Stimulated activated CD4-positive, alpha-beta T cell treated with anti-CD3 and anti-CD28 coated beads, Interleukin-1b, Interleukin-23, amount 100 ng/mL, for 1 hour (primary cell): ENCODE results near the gene PGA4.
"Not testable (repeated sequence)": the region's sequence is repeated elsewhere in the genome, so short reads cannot be mapped to it uniquely, and the experiment has no call there.

Source experiments
- DNase-seq, 2 donors: peaks; one replicate each; pipeline ENCODE4 v3.0.0-alpha.2; 2020; ENCODE audit warnings: low read depth in 2 of 2

Gene PGA4

DNA sequence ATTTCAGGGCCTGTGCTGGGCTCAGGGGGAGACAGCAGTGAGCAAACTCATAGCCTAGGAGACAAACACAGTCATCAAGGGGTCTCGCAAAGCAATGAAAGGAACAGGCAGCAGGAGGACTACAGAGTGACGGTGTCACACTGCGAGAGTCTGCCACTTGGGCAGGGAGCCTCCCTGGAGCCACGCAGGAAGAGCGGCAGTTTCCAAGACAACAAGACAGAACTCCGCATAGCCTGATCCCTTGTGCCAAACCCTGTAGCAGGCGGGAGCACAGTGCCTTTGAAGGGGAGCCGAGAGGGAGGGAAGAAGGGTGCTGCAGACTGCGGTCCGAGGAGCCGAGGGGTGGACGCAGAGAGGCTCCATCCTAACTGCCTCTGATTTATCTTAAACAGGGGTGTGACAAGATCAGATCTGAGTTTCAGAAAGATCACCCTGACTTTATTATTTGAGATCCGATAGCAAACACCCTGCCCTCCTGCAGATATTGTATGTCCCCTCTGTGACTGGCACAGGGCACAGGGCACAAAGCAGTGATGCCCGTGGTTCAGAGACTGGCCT is 17.6 kb upstream of the PGA4 start:
- not testable (repeated sequence) for DNase-seq

DNA sequence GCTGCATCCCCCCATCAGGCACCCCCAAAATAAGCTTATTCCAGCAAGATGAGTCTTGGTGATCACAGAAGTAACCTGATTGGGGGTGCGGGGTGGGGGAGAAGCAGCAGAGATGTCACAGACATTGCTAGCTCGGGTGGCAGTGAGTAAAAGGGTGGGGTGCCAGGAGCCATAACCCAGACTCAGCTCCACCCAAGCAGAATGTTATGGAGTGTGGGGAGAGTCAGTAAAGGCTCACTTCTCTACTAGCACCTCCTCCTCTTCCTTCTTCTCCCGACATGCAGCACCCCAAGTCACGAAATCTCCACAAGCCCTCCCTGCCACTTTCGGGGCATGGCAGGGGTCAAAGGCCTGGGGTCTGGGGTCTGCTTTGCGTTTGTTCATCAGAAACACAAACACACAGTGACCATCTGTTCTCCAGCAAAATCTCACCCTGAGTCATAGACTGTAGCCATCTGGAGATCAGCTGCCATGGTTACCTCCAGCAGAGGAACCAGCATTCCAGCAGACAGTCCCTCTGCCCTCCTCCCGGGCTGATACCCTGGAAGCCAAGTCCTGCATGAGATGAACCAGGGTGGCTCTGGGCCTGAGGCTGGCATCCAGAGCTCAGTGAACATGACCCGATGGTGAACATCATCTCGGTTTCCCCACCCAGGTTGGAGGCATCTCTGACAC is 14.4 kb upstream of the PGA4 start:
- DNase-seq = not testable (repeated sequence)

DNA sequence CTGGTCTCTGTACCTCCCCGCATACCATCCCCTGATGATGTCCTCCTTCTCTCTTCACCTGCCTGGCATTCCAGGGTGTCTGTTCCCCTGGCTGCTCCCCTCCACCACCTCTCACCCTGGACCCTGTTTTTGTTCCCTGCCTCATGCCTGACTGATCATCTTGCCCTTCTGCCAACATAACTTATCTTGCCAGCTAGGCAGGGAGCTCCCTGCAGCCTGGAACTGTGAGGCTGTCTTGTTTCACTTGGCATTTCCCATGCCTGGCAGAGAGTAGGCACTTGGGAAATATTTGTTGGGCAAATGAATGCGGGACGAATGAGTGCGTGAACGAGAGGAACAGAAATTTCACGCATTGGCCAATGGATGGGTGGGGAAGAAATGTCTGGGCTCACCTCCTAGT is 11.5 kb upstream of the PGA4 start:
- DNase-seq = not testable (repeated sequence)

DNA sequence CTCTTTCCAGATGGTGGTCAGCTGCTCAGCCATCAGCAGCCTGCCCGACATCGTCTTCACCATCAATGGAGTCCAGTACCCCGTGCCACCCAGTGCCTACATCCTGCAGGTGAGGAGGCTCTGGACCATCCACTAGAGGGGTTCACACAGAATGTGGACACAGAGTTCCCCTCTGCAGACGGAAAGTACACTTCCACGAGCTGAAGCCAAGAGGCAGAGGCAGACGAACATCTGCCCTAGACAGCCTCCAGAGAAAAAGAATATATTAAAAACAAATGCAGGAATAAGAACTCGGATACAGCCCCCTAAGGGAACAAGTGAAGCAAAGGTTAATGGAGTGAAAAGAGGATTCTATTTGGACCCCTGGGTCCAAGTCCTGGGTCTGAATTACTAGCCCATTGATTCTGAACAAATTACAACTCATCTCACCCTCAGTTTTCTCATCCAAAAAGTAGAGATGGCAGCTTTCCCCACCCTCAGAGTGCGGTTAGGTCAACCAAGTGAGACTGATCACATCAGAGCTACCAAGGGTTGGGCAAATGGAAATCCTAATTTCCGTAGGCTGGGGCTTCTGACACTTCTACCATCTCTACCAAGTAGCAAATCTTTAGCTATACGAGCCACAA is 10.7 kb upstream of the PGA4 start:
- DNase-seq = not testable (repeated sequence)

DNA sequence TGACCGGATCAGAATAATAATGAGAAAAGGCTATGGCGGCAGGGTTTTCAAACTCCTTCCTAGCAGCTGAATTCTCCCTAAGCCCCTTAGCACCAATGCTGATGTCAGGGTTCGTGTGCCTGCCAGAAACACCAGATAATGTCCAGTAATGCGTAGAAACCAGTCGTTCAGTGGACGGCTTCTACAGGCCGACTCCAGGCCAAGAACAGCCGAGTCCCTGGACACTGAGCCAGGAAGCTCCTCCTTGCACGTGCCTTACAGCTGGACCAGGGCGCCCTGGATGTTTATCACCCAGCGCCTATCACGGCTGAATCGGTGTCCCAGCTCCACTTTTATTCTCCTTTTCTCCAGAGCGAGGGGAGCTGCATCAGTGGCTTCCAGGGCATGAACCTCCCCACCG is 9.9 kb upstream of the PGA4 start:
- not testable (repeated sequence) for DNase-seq

DNA sequence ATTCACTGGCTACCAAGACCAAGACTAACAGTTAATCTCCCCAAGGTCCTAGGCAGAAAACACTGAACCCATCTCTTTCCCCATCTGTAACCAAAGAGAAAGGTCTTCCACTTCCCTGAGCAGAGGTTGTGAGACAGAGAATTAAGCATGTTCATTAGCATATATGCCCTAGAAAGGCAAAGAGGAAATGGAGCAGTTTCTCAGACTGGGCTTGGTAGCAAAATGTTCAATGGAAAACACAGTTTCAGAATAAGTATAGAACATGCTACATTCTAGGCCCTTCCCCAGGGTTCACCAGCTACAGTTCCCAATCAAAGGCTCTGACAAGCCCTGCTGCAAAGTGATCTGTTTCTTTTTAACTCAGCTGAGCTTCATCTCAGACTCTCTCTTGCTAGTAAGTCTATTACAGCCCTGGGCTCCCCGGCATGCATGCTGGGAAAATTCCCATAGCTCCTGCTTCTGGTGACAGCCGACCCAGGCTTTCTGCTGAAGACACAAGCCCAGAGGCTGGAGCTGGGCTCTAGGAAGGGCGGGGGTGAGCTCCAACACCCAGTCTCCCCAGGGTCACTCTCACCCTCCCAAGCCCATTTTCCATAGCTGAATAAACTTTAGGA is 8.3 kb upstream of the PGA4 start:
- DNase-seq = not testable (repeated sequence)

DNA sequence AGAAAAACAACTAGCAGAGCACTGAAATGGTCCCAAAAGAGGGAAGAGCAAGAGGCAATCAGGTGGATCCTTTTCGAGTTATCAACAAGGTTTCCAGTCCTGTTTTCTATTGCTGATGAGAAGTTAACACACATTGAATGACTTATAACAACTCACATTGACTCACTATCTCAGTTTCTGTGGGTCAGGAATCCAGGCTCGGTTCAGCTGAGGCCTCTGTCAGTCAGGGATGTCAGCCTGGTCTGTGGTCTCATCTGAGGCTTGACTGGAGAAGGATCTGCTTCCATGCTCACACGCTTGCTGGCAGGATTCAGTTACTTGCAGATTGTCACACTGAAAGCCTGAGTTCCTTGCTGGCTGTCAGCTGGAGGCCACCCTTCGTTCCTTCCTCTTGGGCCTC is 3.8 kb upstream of the PGA4 start:
- DNase-seq = not testable (repeated sequence)

DNA sequence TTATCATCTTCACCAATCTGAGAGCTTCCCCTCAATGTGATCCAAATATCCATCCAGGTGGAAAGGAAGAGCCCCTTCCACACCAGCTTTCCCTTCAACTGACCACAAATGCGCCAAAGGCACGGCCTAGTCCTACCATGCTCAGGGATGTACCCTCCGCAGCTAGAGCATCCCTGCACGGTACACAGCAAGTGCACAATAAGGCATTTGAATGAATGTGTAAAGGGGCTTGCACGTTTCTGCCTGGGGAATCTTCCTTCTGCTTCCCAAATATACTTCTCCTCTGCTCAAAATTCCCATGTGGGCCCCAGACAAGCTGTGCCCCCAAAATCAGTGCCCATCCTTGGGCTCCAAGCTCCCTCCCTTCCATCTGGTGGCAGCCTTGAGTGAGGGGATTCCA is 3.1 kb upstream of the PGA4 start:
- not testable (repeated sequence) for DNase-seq

DNA sequence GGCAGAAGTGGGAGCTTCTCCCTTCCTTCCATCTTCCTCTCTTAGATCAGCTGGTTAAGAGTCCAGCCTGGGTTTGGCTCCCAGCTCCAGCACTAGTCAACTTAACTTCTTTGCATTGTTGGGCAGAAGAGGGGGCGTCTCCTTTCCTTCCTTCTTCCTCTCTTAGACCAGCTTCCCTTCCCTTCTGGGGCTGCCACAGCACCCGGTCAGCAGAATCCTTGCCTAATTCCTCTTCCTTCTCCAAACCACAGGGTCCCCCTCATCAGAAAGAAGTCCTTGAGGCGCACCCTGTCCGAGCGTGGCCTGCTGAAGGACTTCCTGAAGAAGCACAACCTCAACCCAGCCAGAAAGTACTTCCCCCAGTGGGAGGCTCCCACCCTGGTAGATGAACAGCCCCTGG is 545 bp downstream of the PGA4 start:
- not testable (repeated sequence) for DNase-seq

DNA sequence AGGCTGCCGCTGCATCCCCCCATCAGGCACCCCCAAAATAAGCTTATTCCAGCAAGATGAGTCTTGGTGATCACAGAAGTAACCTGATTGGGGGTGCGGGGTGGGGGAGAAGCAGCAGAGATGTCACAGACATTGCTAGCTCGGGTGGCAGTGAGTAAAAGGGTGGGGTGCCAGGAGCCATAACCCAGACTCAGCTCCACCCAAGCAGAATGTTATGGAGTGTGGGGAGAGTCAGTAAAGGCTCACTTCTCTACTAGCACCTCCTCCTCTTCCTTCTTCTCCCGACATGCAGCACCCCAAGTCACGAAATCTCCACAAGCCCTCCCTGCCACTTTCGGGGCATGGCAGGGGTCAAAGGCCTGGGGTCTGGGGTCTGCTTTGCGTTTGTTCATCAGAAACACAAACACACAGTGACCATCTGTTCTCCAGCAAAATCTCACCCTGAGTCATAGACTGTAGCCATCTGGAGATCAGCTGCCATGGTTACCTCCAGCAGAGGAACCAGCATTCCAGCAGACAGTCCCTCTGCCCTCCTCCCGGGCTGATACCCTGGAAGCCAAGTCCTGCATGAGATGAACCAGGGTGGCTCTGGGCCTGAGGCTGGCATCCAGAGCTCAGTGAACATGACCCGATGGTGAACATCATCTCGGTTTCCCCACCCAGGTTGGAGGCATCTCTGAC is 4.5 kb downstream of the PGA4 start:
- DNase-seq = not testable (repeated sequence)

DNA sequence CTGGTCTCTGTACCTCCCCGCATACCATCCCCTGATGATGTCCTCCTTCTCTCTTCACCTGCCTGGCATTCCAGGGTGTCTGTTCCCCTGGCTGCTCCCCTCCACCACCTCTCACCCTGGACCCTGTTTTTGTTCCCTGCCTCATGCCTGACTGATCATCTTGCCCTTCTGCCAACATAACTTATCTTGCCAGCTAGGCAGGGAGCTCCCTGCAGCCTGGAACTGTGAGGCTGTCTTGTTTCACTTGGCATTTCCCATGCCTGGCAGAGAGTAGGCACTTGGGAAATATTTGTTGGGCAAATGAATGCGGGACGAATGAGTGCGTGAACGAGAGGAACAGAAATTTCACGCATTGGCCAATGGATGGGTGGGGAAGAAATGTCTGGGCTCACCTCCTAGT is 7.3 kb downstream of the PGA4 start:
- not testable (repeated sequence) for DNase-seq

DNA sequence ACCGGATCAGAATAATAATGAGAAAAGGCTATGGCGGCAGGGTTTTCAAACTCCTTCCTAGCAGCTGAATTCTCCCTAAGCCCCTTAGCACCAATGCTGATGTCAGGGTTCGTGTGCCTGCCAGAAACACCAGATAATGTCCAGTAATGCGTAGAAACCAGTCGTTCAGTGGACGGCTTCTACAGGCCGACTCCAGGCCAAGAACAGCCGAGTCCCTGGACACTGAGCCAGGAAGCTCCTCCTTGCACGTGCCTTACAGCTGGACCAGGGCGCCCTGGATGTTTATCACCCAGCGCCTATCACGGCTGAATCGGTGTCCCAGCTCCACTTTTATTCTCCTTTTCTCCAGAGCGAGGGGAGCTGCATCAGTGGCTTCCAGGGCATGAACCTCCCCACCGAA is 8.9 kb downstream of the PGA4 start:
- DNase-seq = not testable (repeated sequence)

DNA sequence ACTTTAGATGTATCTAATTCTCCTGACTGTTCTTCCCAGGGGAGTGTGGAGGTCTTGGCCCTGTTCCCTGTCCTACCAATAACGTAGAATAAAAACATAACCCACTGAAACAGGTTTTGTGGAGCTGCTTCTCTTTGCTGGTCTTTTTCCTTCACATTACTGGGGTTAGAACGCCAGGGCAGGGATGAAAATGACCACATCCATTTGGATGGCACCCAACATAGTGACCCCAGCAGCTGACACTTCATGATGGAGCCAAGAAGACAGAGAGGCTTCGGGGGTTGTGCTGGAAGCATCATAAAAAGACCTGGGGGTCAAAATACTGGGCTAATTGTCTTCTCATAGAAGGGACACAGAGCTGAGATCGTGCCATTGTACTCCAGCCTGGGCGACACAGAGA is 9.4 kb downstream of the PGA4 start:
- not testable (repeated sequence) for DNase-seq

DNA sequence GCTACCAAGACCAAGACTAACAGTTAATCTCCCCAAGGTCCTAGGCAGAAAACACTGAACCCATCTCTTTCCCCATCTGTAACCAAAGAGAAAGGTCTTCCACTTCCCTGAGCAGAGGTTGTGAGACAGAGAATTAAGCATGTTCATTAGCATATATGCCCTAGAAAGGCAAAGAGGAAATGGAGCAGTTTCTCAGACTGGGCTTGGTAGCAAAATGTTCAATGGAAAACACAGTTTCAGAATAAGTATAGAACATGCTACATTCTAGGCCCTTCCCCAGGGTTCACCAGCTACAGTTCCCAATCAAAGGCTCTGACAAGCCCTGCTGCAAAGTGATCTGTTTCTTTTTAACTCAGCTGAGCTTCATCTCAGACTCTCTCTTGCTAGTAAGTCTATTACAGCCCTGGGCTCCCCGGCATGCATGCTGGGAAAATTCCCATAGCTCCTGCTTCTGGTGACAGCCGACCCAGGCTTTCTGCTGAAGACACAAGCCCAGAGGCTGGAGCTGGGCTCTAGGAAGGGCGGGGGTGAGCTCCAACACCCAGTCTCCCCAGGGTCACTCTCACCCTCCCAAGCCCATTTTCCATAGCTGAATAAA is 10.5 kb downstream of the PGA4 start:
- not testable (repeated sequence) for DNase-seq

DNA sequence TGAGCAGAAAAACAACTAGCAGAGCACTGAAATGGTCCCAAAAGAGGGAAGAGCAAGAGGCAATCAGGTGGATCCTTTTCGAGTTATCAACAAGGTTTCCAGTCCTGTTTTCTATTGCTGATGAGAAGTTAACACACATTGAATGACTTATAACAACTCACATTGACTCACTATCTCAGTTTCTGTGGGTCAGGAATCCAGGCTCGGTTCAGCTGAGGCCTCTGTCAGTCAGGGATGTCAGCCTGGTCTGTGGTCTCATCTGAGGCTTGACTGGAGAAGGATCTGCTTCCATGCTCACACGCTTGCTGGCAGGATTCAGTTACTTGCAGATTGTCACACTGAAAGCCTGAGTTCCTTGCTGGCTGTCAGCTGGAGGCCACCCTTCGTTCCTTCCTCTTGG is 15.0 kb downstream of the PGA4 start:
- DNase-seq = not testable (repeated sequence)

DNA sequence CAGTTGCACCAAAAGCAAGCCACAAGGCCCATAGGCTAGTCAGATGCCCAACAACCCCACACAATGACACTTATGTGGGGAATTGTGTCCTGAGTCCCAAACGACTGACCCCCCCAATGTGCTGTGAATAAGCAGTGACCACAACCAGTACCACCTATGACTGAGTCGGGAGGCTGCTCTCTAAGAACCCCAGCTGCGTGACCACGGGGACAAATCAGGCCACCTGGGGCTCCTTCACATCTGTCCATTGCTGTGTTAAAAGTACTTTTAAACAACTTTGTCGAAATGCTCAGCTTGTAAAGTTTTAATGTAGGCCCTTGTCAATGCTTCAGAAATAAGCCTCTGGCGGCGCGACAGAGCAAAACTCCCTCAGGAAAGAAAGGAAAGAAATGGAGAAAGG is 18.1 kb downstream of the PGA4 start:
- not testable (repeated sequence) for DNase-seq

DNA sequence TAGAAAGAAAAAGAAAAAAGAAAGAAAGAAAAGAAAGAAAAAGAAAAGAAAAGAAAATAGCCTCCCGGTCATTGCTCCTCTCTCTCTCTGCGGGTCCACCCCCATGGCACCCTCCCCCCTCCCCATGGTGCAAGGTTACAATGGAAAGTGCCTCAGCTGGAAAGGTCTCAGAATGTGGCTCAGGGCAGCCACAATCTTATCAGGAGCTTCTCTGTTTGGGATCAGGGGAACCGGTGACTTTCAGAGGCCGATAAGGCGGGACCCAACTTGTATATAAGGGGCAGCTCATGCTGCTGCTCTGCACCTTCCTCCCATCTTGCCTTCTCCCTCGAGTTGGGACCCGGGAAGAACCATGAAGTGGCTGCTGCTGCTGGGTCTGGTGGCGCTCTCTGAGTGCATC is 18.7 kb downstream of the PGA4 start, which contains the start of gene PGA5:
Gene PGA5, plus strand, starts transcription at position 301 of the 400 bp plus-strand sequence. Its CDS starts 52 bp downstream, at position 353.
- not testable (repeated sequence) for DNase-seq

DNA sequence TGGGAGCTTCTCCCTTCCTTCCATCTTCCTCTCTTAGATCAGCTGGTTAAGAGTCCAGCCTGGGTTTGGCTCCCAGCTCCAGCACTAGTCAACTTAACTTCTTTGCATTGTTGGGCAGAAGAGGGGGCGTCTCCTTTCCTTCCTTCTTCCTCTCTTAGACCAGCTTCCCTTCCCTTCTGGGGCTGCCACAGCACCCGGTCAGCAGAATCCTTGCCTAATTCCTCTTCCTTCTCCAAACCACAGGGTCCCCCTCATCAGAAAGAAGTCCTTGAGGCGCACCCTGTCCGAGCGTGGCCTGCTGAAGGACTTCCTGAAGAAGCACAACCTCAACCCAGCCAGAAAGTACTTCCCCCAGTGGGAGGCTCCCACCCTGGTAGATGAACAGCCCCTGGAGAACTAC is 19.4 kb downstream of the PGA4 start:
- DNase-seq = not testable (repeated sequence)

DNA sequence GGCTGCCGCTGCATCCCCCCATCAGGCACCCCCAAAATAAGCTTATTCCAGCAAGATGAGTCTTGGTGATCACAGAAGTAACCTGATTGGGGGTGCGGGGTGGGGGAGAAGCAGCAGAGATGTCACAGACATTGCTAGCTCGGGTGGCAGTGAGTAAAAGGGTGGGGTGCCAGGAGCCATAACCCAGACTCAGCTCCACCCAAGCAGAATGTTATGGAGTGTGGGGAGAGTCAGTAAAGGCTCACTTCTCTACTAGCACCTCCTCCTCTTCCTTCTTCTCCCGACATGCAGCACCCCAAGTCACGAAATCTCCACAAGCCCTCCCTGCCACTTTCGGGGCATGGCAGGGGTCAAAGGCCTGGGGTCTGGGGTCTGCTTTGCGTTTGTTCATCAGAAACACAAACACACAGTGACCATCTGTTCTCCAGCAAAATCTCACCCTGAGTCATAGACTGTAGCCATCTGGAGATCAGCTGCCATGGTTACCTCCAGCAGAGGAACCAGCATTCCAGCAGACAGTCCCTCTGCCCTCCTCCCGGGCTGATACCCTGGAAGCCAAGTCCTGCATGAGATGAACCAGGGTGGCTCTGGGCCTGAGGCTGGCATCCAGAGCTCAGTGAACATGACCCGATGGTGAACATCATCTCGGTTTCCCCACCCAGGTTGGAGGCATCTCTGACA is 23.3 kb downstream of the PGA4 start:
- not testable (repeated sequence) for DNase-seq

DNA sequence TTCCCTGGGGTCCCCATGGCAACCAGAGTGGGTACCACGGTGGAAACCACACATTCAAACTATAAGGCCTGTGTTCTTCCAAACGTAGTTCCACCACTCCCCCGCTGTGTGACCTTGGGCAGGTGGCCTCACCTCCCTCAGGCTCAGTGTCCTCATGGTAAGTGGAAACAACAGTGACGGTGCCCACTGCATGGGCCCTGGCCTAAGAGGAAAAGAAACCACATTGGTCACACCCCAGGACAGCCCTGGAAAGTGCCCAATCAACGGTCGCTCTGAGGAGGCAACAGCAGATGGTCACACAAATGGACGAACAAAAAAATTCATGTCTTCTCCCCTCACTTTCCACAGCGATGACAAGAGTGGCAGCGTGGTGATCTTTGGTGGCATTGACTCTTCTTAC is 25.9 kb downstream of the PGA4 start:
- DNase-seq = not testable (repeated sequence)

DNA sequence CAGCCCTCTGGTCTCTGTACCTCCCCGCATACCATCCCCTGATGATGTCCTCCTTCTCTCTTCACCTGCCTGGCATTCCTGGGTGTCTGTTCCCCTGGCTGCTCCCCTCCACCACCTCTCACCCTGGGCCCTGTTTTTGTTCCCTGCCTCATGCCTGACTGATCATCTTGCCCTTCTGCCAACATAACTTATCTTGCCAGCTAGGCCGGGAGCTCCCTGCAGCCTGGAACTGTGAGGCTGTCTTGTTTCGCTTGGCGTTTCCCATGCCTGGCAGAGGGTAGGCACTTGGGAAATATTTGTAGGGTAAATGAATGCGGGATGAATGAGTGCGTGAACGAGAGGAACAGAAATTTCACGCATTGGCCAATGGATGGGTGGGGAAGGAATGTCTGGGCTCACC is 27.1 kb downstream of the PGA4 start:
- DNase-seq = not testable (repeated sequence)
